Neural cell (in vitro differentiated cells): Measurements from ENCODE around the gene FHIT.

Experiments used
- CTCF ChIP-seq: fragments of 450-650 bp; IDR thresholded peaks from 2 replicates; pipeline ENCODE4 v1.5.1; 2014; ENCODE audit warnings: antibody characterized with exemption, mild to moderate bottlenecking, moderate library complexity; ENCODE audit not compliant: poor library complexity, severe bottlenecking
- MXI1 ChIP-seq: fragments of 450-650 bp; conservative IDR thresholded peaks from 2 replicates; pipeline ENCODE4 v1.6.1; 2014; ENCODE audit warnings: antibody characterized with exemption, mild to moderate bottlenecking; ENCODE audit not compliant: poor library complexity, severe bottlenecking
- POLR2AphosphoS5 ChIP-seq: IDR thresholded peaks from 2 replicates; pipeline ENCODE4 v1.6.1; 2012
- RAD21 ChIP-seq: fragments of 450-650 bp; conservative IDR thresholded peaks from 2 replicates; pipeline ENCODE4 v1.6.1; 2014; ENCODE audit warnings: antibody characterized with exemption, mild to moderate bottlenecking, moderate library complexity

- no peak for TF ChIP-seq RAD21
- TF ChIP-seq MXI1 = no peak
- TF ChIP-seq CTCF = no peak
- no peak for TF ChIP-seq POLR2AphosphoS5
These were observed 222.1 kb downstream of the FHIT start for GRCh38 chr3:61029194-61029593.
